Measurements from ENCODE around the gene HSD17B14. TPM values are rescaled to one million over a fixed set of nuclear protein-coding genes. Genes with fewer than 3 reads are reported as not detected.
A peak's percentile ranks its signal among the peaks of the same experiment; 100 is the strongest.

HSD17B14 gene
- total and polyA plus RNA-seq, 4 donors = 9.0 to 39.1 (median 15.3) TPM

GRCh38 chr19:48814895-48815294 lies 21.4 kb downstream of the HSD17B14 start:
- Histone ChIP-seq H3K9me3 (ENCODE audit: control insufficient read depth in 4 of 4, insufficient read depth in 3 of 4, low read length in 3 of 4) (no peaks in the 10 kb centered on the region), H3K36me3 (ENCODE audit: control insufficient read depth in 4 of 4, insufficient read depth in 4 of 4, low read length in 4 of 4) (no peaks in the 10 kb centered on the region), H3K27ac (ENCODE audit: low read depth in 1 of 2, low read length in 1 of 2) (no peak overlapping the region), H3K4me1 (ENCODE audit: control insufficient read depth in 5 of 5, insufficient read depth in 5 of 5, low read length in 5 of 5) (peaks cover 0 to 8% (median 3%) of the 10 kb centered on the region in 5 donors), H3K9ac (ENCODE audit: insufficient read depth in 1 of 2, low read length in 2 of 2) (no peak overlapping the region), H3K27me3 (ENCODE audit: control insufficient read depth in 3 of 3, insufficient read depth in 3 of 3, low read length in 2 of 3) (no peaks in the 10 kb centered on the region), H3K4me3 (no peak overlapping the region)
- TF ChIP-seq CTCF (IDR thresholded peaks at IDR 0.05; ENCODE audit: control extremely low read depth, extremely low read depth) = no peak
- WGBS, 2 donors = 88 to 94% methylated on average over 5 to 6 of the region's 6 CpGs
- ATAC-seq (ENCODE audit: insufficient read depth, low FRiP score) = no peak
- DNase-seq = no peak

- Histone ChIP-seq H3K27me3 (ENCODE audit: control insufficient read depth in 3 of 3, insufficient read depth in 3 of 3, low read length in 2 of 3) (no peaks in the 10 kb centered on the region), H3K9me3 (ENCODE audit: control insufficient read depth in 4 of 4, insufficient read depth in 3 of 4, low read length in 3 of 4) (no peaks in the 10 kb centered on the region), H3K4me1 (ENCODE audit: control insufficient read depth in 5 of 5, insufficient read depth in 5 of 5, low read length in 5 of 5) (peaks cover 0 to 4% (median 3%) of the 10 kb centered on the region in 5 donors), H3K9ac (ENCODE audit: insufficient read depth in 1 of 2, low read length in 2 of 2) (no peak overlapping the region), H3K27ac (ENCODE audit: low read depth in 1 of 2, low read length in 1 of 2) (peak overlapping the region; percentile 77 to 99), H3K36me3 (ENCODE audit: control insufficient read depth in 4 of 4, insufficient read depth in 4 of 4, low read length in 4 of 4) (no peaks in the 10 kb centered on the region), H3K4me3 (no peak overlapping the region)
- WGBS, 2 donors = 88 to 89% methylated on average over 21 of the region's 21 CpGs
- ATAC-seq (ENCODE audit: insufficient read depth, low FRiP score) (no peak), DNase-seq (no peak)
- TF ChIP-seq CTCF (IDR thresholded peaks at IDR 0.05; ENCODE audit: control extremely low read depth, extremely low read depth) = no peak
Observed at GRCh38 chr19:48813123-48813913, 23.0 kb downstream of the HSD17B14 start.

- H3K9me3 ChIP-seq (ENCODE audit: control insufficient read depth in 4 of 4, insufficient read depth in 3 of 4, low read length in 3 of 4) = no peaks in the 10 kb centered on the region
- H3K4me1 ChIP-seq (ENCODE audit: control insufficient read depth in 5 of 5, insufficient read depth in 5 of 5, low read length in 5 of 5) = peaks cover 0 to 4% (median 3%) of the 10 kb centered on the region in 5 donors
- no peaks in the 10 kb centered on the region for H3K36me3 ChIP-seq (ENCODE audit: control insufficient read depth in 4 of 4, insufficient read depth in 4 of 4, low read length in 4 of 4)
- DNase-seq (peak; percentile 77 to 90 (median 82)), ATAC-seq (ENCODE audit: insufficient read depth, low FRiP score) (peak; percentile 78)
- no peaks in the 10 kb centered on the region for H3K27me3 ChIP-seq (ENCODE audit: control insufficient read depth in 3 of 3, insufficient read depth in 3 of 3, low read length in 2 of 3)
- peak overlapping the region; percentile 77 to 99 for H3K27ac ChIP-seq (ENCODE audit: low read depth in 1 of 2, low read length in 1 of 2)
- H3K9ac ChIP-seq (ENCODE audit: insufficient read depth in 1 of 2, low read length in 2 of 2) = peak overlapping the region in 1 of 2 donors; percentile 49
- WGBS, 2 donors = 14% methylated on average over 38 to 39 of the region's 39 CpGs
- no peak for TF ChIP-seq CTCF (IDR thresholded peaks at IDR 0.05; ENCODE audit: control extremely low read depth, extremely low read depth)
- peak overlapping the region; percentile 2 for H3K4me3 ChIP-seq
Observed at GRCh38 chr19:48812094-48812929, 24.0 kb downstream of the HSD17B14 start.
